ENCODE data around the gene ZFAND3. TPM values are rescaled to one million over a fixed set of nuclear protein-coding genes. Genes with fewer than 3 reads are reported as not detected.

ZFAND3 gene
- total RNA-seq, 1 experiment from 2014 or later: 64.0 TPM

- ChIA-PET POLR2A (ENCODE audit: low non-redundant PET) (interaction anchor here (0.6 kb wide), 1 partner anchor 101 kb away, joined by 3 read pairs; no protein-coding TSS in a partner anchor), CTCF (no interaction called here)
- H3K4me3 ChIP-seq (ENCODE audit: low read depth, low read length, poor library complexity, severe bottlenecking): no peak overlapping the region
- DNase-seq (ENCODE audit: low spot score): no peak
- H3K9me3 ChIP-seq (ENCODE audit: low read depth, low read length, poor library complexity, severe bottlenecking): no peaks in the 10 kb centered on the region
- BruUV-seq (replicated peaks): no TSS peak
- H3K36me3 ChIP-seq (ENCODE audit: insufficient read depth, low read length, poor library complexity, severe bottlenecking): no peaks in the 10 kb centered on the region
- H3K27me3 ChIP-seq (replicated peaks; ENCODE audit: insufficient read depth, low read depth, low read length, poor library complexity): no peaks in the 10 kb centered on the region
- peaks cover 6% of the 10 kb centered on the region for H3K4me1 ChIP-seq (ENCODE audit: insufficient read depth, low read length, poor library complexity, severe bottlenecking)
- TF ChIP-seq EZH2 (IDR thresholded peaks at IDR 0.05; ENCODE audit: borderline replicate concordance, low read depth, low read length, poor library complexity, severe bottlenecking): no peak
- TF ChIP-seq CTCF (conservative IDR thresholded peaks at IDR 0.05; ENCODE audit: low read depth, low read length): no peak
- H3K27ac ChIP-seq (ENCODE audit: low read depth, low read length, poor library complexity, severe bottlenecking): no peak overlapping the region
- intact Hi-C loops (cut with micrococcal nuclease; ENCODE audit: unreplicated experiment): no loop called here
Observed at GRCh38 chr6:37866590-37867507, 47.3 kb downstream of the ZFAND3 start.

- no peaks in the 10 kb centered on the region for H3K27me3 ChIP-seq (replicated peaks; ENCODE audit: insufficient read depth, low read depth, low read length, poor library complexity)
- H3K4me1 ChIP-seq (ENCODE audit: insufficient read depth, low read length, poor library complexity, severe bottlenecking): peaks cover 6% of the 10 kb centered on the region
- ChIA-PET POLR2A (ENCODE audit: low non-redundant PET) (interaction anchor here (0.6 kb wide), 1 partner anchor 102 kb away, joined by 3 read pairs; no protein-coding TSS in a partner anchor), CTCF (no interaction called here)
- intact Hi-C loops (cut with micrococcal nuclease; ENCODE audit: unreplicated experiment): no loop called here
- no peak overlapping the region for H3K27ac ChIP-seq (ENCODE audit: low read depth, low read length, poor library complexity, severe bottlenecking)
- no peak overlapping the region for H3K4me3 ChIP-seq (ENCODE audit: low read depth, low read length, poor library complexity, severe bottlenecking)
- BruUV-seq (replicated peaks): no TSS peak
- DNase-seq (ENCODE audit: low spot score): no peak
- TF ChIP-seq CTCF (conservative IDR thresholded peaks at IDR 0.05; ENCODE audit: low read depth, low read length): no peak
- no peak for TF ChIP-seq EZH2 (IDR thresholded peaks at IDR 0.05; ENCODE audit: borderline replicate concordance, low read depth, low read length, poor library complexity, severe bottlenecking)
- no peaks in the 10 kb centered on the region for H3K36me3 ChIP-seq (ENCODE audit: insufficient read depth, low read length, poor library complexity, severe bottlenecking)
- H3K9me3 ChIP-seq (ENCODE audit: low read depth, low read length, poor library complexity, severe bottlenecking): no peaks in the 10 kb centered on the region
Observed at GRCh38 chr6:37867756-37868446, 48.4 kb downstream of the ZFAND3 start.

- Histone ChIP-seq H3K4me1 (ENCODE audit: insufficient read depth, low read length, poor library complexity, severe bottlenecking) (peaks cover 6% of the 10 kb centered on the region), H3K9me3 (ENCODE audit: low read depth, low read length, poor library complexity, severe bottlenecking) (no peaks in the 10 kb centered on the region), H3K27ac (ENCODE audit: low read depth, low read length, poor library complexity, severe bottlenecking) (no peak overlapping the region), H3K36me3 (ENCODE audit: insufficient read depth, low read length, poor library complexity, severe bottlenecking) (no peaks in the 10 kb centered on the region), H3K4me3 (ENCODE audit: low read depth, low read length, poor library complexity, severe bottlenecking) (no peak overlapping the region), H3K27me3 (replicated peaks; ENCODE audit: insufficient read depth, low read depth, low read length, poor library complexity) (no peaks in the 10 kb centered on the region)
- no TSS peak for BruUV-seq (replicated peaks)
- CTCF ChIA-PET: no interaction called here
- no peak for TF ChIP-seq CTCF (conservative IDR thresholded peaks at IDR 0.05; ENCODE audit: low read depth, low read length)
- DNase-seq (ENCODE audit: low spot score): peak; percentile 19
- POLR2A ChIA-PET (ENCODE audit: low non-redundant PET): no interaction called here
- intact Hi-C loops (cut with micrococcal nuclease; ENCODE audit: unreplicated experiment): no loop called here
Observed at GRCh38 chr6:37868447-37868825, 48.9 kb downstream of the ZFAND3 start.
